ENCODE data around the gene SORCS3. TPM values are rescaled to one million over a fixed set of nuclear protein-coding genes. Genes with fewer than 3 reads are reported as not detected.
"Not testable (repeated sequence)": the region's sequence is repeated elsewhere in the genome, so short reads cannot be mapped to it uniquely, and the experiment has no call there.

The SORCS3 gene
- total RNA-seq, 3 donors from 2014 or later (not counting 1 experiment from before 2014, with no cell fraction given): 0.05 to 0.09 TPM; not detected in 1

- H3K36me3 Mint-ChIP-seq: no peaks in the 10 kb centered on the region
- no peak for ATAC-seq
- H3K4me3 ChIP-seq (ENCODE audit: low read length): no peak overlapping the region
- H3K4me3 Mint-ChIP-seq: no peak overlapping the region
- H3K27me3 ChIP-seq (ENCODE audit: control insufficient read depth, insufficient read depth, low read length): no peaks in the 10 kb centered on the region
- DNase-seq: no peak
- intact Hi-C loops (cut with micrococcal nuclease): no loop called here
- H3K27ac ChIP-seq (ENCODE audit: low read length): no peak overlapping the region
- H3K9me3 Mint-ChIP-seq: peaks cover 0 to 2% of the 10 kb centered on the region in 2 donors
- H3K4me1 Mint-ChIP-seq: no peaks in the 10 kb centered on the region
- 97% methylated on average over 3 of the region's 3 CpGs for WGBS (ENCODE audit: insufficient coverage)
- H3K27me3 Mint-ChIP-seq (ENCODE audit: low read depth in 2 of 2): peaks cover 8 to 11% of the 10 kb centered on the region in 2 donors
- no peaks in the 10 kb centered on the region for H3K9me3 ChIP-seq (ENCODE audit: control insufficient read depth, insufficient read depth, low read length)
- H3K36me3 ChIP-seq (ENCODE audit: control insufficient read depth, insufficient read depth, low read length): no peaks in the 10 kb centered on the region
- no peaks in the 10 kb centered on the region for H3K4me1 ChIP-seq (ENCODE audit: control insufficient read depth, insufficient read depth, low read length)
- H3K27ac Mint-ChIP-seq: no peak overlapping the region
- TF ChIP-seq CTCF (IDR thresholded peaks at IDR 0.05): no peak
Observed at GRCh38 chr10:104690101-104690500, 49.0 kb downstream of the SORCS3 start.

GRCh38 chr10:104690959-104691358, 49.9 kb downstream of the SORCS3 start:
- no peaks in the 10 kb centered on the region for H3K36me3 ChIP-seq (ENCODE audit: control insufficient read depth, insufficient read depth, low read length)
- H3K4me1 Mint-ChIP-seq: no peaks in the 10 kb centered on the region
- H3K4me3 ChIP-seq (ENCODE audit: low read length): no peak overlapping the region
- no peaks in the 10 kb centered on the region for H3K4me1 ChIP-seq (ENCODE audit: control insufficient read depth, insufficient read depth, low read length)
- H3K27ac Mint-ChIP-seq: no peak overlapping the region
- intact Hi-C loops (cut with micrococcal nuclease): no loop called here
- H3K27me3 Mint-ChIP-seq (ENCODE audit: low read depth in 2 of 2): peaks cover 8 to 11% of the 10 kb centered on the region in 2 donors
- no peaks in the 10 kb centered on the region for H3K27me3 ChIP-seq (ENCODE audit: control insufficient read depth, insufficient read depth, low read length)
- 43% methylated on average over 1 of the region's 1 CpG for WGBS (ENCODE audit: insufficient coverage)
- H3K9me3 Mint-ChIP-seq: peaks cover 0 to 2% of the 10 kb centered on the region in 2 donors
- no peaks in the 10 kb centered on the region for H3K36me3 Mint-ChIP-seq
- DNase-seq (no peak), ATAC-seq (no peak)
- no peaks in the 10 kb centered on the region for H3K9me3 ChIP-seq (ENCODE audit: control insufficient read depth, insufficient read depth, low read length)
- H3K4me3 Mint-ChIP-seq: no peak overlapping the region
- TF ChIP-seq CTCF (IDR thresholded peaks at IDR 0.05): no peak
- H3K27ac ChIP-seq (ENCODE audit: low read length): no peak overlapping the region

DNA sequence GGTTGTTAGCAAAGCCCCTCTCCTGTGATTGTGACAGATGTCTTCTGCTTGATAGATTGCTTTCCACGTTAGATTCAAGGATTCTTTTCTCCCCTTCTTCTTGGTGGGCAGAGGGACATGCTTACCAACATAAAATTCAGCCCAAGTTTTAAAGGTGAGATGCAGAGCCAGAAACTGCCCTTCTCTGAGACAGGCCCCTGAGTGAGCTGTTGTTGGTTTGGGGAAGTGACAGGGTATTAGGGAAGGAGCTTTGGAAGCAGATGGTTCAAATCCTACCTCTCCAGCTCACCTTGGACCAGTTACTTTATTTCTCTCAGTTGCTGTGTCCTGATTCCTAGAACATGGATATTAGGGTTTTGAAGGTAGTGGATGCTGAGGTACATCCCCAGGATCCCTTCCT, 53.0 kb downstream of the SORCS3 start:
- H3K9me3 Mint-ChIP-seq: no peaks in the 10 kb centered on the region
- H3K4me3 ChIP-seq (ENCODE audit: low read length): no peak overlapping the region
- H3K27me3 Mint-ChIP-seq (ENCODE audit: low read depth in 2 of 2): peaks cover 3 to 11% of the 10 kb centered on the region in 2 donors
- H3K9me3 ChIP-seq (ENCODE audit: control insufficient read depth, insufficient read depth, low read length): no peaks in the 10 kb centered on the region
- H3K4me3 Mint-ChIP-seq: no peak overlapping the region
- no peak for TF ChIP-seq CTCF (IDR thresholded peaks at IDR 0.05)
- no peak overlapping the region for H3K27ac ChIP-seq (ENCODE audit: low read length)
- no peak overlapping the region for H3K27ac Mint-ChIP-seq
- H3K4me1 ChIP-seq (ENCODE audit: control insufficient read depth, insufficient read depth, low read length): no peaks in the 10 kb centered on the region
- WGBS (ENCODE audit: insufficient coverage): 0% methylated on average over 1 of the region's 1 CpG
- ATAC-seq (no peak), DNase-seq (no peak)
- H3K4me1 Mint-ChIP-seq: no peaks in the 10 kb centered on the region
- H3K27me3 ChIP-seq (ENCODE audit: control insufficient read depth, insufficient read depth, low read length): no peaks in the 10 kb centered on the region
- H3K36me3 ChIP-seq (ENCODE audit: control insufficient read depth, insufficient read depth, low read length): no peaks in the 10 kb centered on the region
- no peaks in the 10 kb centered on the region for H3K36me3 Mint-ChIP-seq
- intact Hi-C loops (cut with micrococcal nuclease): no loop called here

DNA sequence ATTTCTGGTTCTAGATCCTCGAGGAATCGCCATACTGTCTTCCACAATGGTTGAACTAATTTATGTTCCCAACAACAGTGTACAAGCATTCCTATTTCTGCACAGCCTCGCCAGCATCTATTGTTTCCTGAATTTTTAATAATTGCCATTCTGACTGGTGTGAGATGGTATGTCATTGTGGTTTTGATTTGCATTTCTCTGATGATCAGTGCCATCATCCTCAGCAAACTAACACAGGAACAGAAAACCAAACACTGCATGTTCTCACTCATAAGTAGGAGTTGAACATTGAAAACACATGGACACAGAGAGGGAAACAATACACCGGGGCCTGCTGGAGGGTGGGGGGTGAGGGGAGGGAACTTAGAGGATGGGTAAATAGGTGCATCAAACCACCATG, 62.2 kb downstream of the SORCS3 start:
- intact Hi-C loops (cut with micrococcal nuclease); H3K4me1 ChIP-seq (ENCODE audit: control insufficient read depth, insufficient read depth, low read length); H3K27ac ChIP-seq (ENCODE audit: low read length); H3K9me3 ChIP-seq (ENCODE audit: control insufficient read depth, insufficient read depth, low read length); DNase-seq; H3K27ac Mint-ChIP-seq; H3K36me3 ChIP-seq (ENCODE audit: control insufficient read depth, insufficient read depth, low read length); H3K27me3 ChIP-seq (ENCODE audit: control insufficient read depth, insufficient read depth, low read length); H3K27me3 Mint-ChIP-seq (ENCODE audit: low read depth in 2 of 2); H3K4me3 ChIP-seq (ENCODE audit: low read length); H3K36me3 Mint-ChIP-seq; H3K9me3 Mint-ChIP-seq; H3K4me3 Mint-ChIP-seq; H3K4me1 Mint-ChIP-seq; ATAC-seq: not testable (repeated sequence)
- WGBS (ENCODE audit: insufficient coverage): 100% methylated on average over 2 of the region's 4 CpGs

Measured in natural killer cell (primary cell).